ENCODE results near the gene ZNF710. TPM values are rescaled to one million over a fixed set of nuclear protein-coding genes. Genes with fewer than 3 reads are reported as not detected.

ZNF710 gene
- total and polyA plus RNA-seq, 2 of the 13 experiments (the other 11 are each of a cell fraction or from before 2014, with no cell fraction given), result 4.7 to 20.6 TPM

GRCh38 chr15:90047956-90048575, 46.9 kb downstream of the ZNF710 start (continued):
- TF ChIP-seq, protein P1, sequence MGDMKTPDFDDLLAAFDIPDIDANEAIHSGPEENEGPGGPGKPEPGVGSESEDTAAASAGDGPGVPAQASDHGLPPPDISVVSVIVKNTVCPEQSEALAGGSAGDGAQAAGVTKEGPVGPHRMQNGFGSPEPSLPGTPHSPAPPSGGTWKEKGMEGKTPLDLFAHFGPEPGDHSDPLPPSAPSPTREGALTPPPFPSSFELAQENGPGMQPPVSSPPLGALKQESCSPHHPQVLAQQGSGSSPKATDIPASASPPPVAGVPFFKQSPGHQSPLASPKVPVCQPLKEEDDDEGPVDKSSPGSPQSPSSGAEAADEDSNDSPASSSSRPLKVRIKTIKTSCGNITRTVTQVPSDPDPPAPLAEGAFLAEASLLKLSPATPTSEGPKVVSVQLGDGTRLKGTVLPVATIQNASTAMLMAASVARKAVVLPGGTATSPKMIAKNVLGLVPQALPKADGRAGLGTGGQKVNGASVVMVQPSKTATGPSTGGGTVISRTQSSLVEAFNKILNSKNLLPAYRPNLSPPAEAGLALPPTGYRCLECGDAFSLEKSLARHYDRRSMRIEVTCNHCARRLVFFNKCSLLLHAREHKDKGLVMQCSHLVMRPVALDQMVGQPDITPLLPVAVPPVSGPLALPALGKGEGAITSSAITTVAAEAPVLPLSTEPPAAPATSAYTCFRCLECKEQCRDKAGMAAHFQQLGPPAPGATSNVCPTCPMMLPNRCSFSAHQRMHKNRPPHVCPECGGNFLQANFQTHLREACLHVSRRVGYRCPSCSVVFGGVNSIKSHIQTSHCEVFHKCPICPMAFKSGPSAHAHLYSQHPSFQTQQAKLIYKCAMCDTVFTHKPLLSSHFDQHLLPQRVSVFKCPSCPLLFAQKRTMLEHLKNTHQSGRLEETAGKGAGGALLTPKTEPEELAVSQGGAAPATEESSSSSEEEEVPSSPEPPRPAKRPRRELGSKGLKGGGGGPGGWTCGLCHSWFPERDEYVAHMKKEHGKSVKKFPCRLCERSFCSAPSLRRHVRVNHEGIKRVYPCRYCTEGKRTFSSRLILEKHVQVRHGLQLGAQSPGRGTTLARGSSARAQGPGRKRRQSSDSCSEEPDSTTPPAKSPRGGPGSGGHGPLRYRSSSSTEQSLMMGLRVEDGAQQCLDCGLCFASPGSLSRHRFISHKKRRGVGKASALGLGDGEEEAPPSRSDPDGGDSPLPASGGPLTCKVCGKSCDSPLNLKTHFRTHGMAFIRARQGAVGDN (CRISPR knock-in tag; IDR thresholded peaks at IDR 0.05), result no peak

- in situ Hi-C loops (cut with HindIII; ENCODE audit: extremely low pct_ligation_motif_present, low pct_unique_long_range_greater_than_20kb), result no loop called here
- FAIRE-seq (no peak), DNase-seq (ENCODE audit: low spot score) (no peak), ATAC-seq (no peak)
- intact Hi-C loops (cut with micrococcal nuclease; ENCODE audit: unreplicated experiment), result no loop called here
- H3K4me3 ChIP-seq (replicated peaks in 1 of 3; ENCODE audit: insufficient read depth in 1 of 3, low read depth in 2 of 3, low read length in 3 of 3), result no peak overlapping the region
- no peak overlapping the region for H3K9ac ChIP-seq (ENCODE audit: insufficient read depth, low read depth, low read length)
- no peaks in the 10 kb centered on the region for H3K9me3 ChIP-seq (ENCODE audit: low read length)
- H3K36me3 ChIP-seq (replicated peaks in 1 of 2; ENCODE audit: control insufficient read depth in 1 of 2, insufficient read depth in 2 of 2, low read length in 2 of 2), result peaks cover 2 to 3% of the 10 kb centered on the region in 2 experiments; a peak in 1 of 5 replicates
- H2AFZ ChIP-seq (ENCODE audit: low read length), result no peak overlapping the region
- H3K79me2 ChIP-seq (ENCODE audit: insufficient read depth, low read length), result peaks cover 4% of the 10 kb centered on the region
- peaks cover 14% of the 10 kb centered on the region for H3K4me1 ChIP-seq (ENCODE audit: insufficient read depth, low read length)
- no TSS peak for BruUV-seq (replicated peaks)
- TF ChIP-seq ZNF3 (CRISPR knock-in tag; IDR thresholded peaks at IDR 0.05), result no peak
- TF ChIP-seq ZNF629 (CRISPR knock-in tag; conservative IDR thresholded peaks at IDR 0.05), result peak; percentile 53
- ChIA-PET CTCF (ENCODE audit: low intra/inter-chr PET ratio, low total read pairs) (no interaction called here), POLR2A (no interaction called here)
- H3K27ac ChIP-seq (ENCODE audit: extremely low read length, insufficient read depth, low read length), result no peak overlapping the region
- H3K4me2 ChIP-seq (ENCODE audit: low read depth, low read length), result no peak overlapping the region
- H4K20me1 ChIP-seq (ENCODE audit: insufficient read depth, low read length), result peaks cover 6% of the 10 kb centered on the region; the same call in 1 of the 2 replicates
- WGBS (ENCODE audit: low lambda C conversion rate), result 100% methylated on average over 2 of the region's 5 CpGs
- H3K27me3 ChIP-seq (ENCODE audit: control insufficient read depth in 1 of 2, insufficient read depth in 2 of 2, low read length in 2 of 2), result no peaks in the 10 kb centered on the region
Measured at GRCh38 chr15:90049030-90049429, 47.9 kb downstream of the ZNF710 start.

Data from HepG2 (cell line).